ENCODE results near the gene PLCH1.

The PLCH1 gene

GRCh38 chr3:155744010-155744625, 753 bp downstream of the PLCH1 start:
- peak; percentile 93 for DNase-seq (ENCODE audit: low spot score)

- DNase-seq (ENCODE audit: low spot score), result no peak
These were observed 1.3 kb downstream of the PLCH1 start for GRCh38 chr3:155743606-155744005.

GRCh38 chr3:155742349-155742965, 2.4 kb downstream of the PLCH1 start:
- no peak for DNase-seq (ENCODE audit: low spot score)

GRCh38 chr3:155741603-155742002, 3.3 kb downstream of the PLCH1 start:
- DNase-seq (ENCODE audit: low spot score), result no peak

- no peak for DNase-seq (ENCODE audit: low spot score)
These were observed 3.8 kb downstream of the PLCH1 start for GRCh38 chr3:155741101-155741500.

GRCh38 chr3:155739154-155739553, 5.7 kb downstream of the PLCH1 start:
- no peak for DNase-seq (ENCODE audit: low spot score)

- DNase-seq (ENCODE audit: low spot score), result no peak
These were observed 6.2 kb downstream of the PLCH1 start for GRCh38 chr3:155738580-155739076.

- DNase-seq (ENCODE audit: low spot score), result no peak
These were observed 6.9 kb downstream of the PLCH1 start for GRCh38 chr3:155737844-155738460.

GRCh38 chr3:155736381-155736780, 8.5 kb downstream of the PLCH1 start:
- DNase-seq (ENCODE audit: low spot score), result no peak

GRCh38 chr3:155730843-155731242, 14.0 kb downstream of the PLCH1 start:
- no peak for DNase-seq (ENCODE audit: low spot score)

GRCh38 chr3:155727836-155728235, 17.0 kb downstream of the PLCH1 start:
- no peak for DNase-seq (ENCODE audit: low spot score)

GRCh38 chr3:155714295-155714718, 30.6 kb downstream of the PLCH1 start:
- DNase-seq (ENCODE audit: low spot score), result peak; percentile 55

GRCh38 chr3:155712008-155712407, 32.9 kb downstream of the PLCH1 start:
- no peak for DNase-seq (ENCODE audit: low spot score)

GRCh38 chr3:155704771-155705559, 39.9 kb downstream of the PLCH1 start:
- no peak for DNase-seq (ENCODE audit: low spot score)

GRCh38 chr3:155704061-155704460, 40.8 kb downstream of the PLCH1 start:
- DNase-seq (ENCODE audit: low spot score), result no peak

- DNase-seq (ENCODE audit: low spot score), result no peak
These were observed 41.9 kb downstream of the PLCH1 start for GRCh38 chr3:155702745-155703591.

- DNase-seq (ENCODE audit: low spot score), result peak; percentile 52
These were observed 42.9 kb downstream of the PLCH1 start for GRCh38 chr3:155701882-155702465.

GRCh38 chr3:155697542-155697941, 47.3 kb downstream of the PLCH1 start:
- DNase-seq (ENCODE audit: low spot score), result no peak

- no peak for DNase-seq (ENCODE audit: low spot score)
These were observed 54.0 kb downstream of the PLCH1 start for GRCh38 chr3:155690921-155691320.

GRCh38 chr3:155688481-155688880, 56.4 kb downstream of the PLCH1 start:
- DNase-seq (ENCODE audit: low spot score), result no peak

- no peak for DNase-seq (ENCODE audit: low spot score)
These were observed 61.5 kb downstream of the PLCH1 start for GRCh38 chr3:155683344-155683720.
